Adrenal gland (tissue), 5 donors: Measurements from ENCODE around the gene ST8SIA1.

Experiments used
- POLR2A ChIP-seq, 2 donors: fragments of 450-650 bp; IDR thresholded peaks; one replicate each; pipeline ENCODE4 v1.6.1; 2017; ENCODE audit warnings: antibody characterized with exemption in 2 of 2, mild to moderate bottlenecking in 2 of 2, moderate library complexity in 1 of 2
- TF ChIP-seq, protein P1 (sequence below), 6 experiments: fragments of 450-650 bp in 4 of 6; fragments of 200-600 bp in 2 of 6; sonication (generic) in 1 of 6; IDR thresholded peaks; 1 replicate in 5 of 6; 2 replicates in 1 of 6; pipeline versions ENCODE4 v1.5.1 to v1.8.0; 2016 to 2021; ENCODE audit warnings: antibody characterized with exemption in 6 of 6, mild to moderate bottlenecking in 2 of 6, moderate library complexity in 1 of 6
- donor health status: DM: no; HTN: no; CAD: no.

- TF ChIP-seq, protein P1, sequence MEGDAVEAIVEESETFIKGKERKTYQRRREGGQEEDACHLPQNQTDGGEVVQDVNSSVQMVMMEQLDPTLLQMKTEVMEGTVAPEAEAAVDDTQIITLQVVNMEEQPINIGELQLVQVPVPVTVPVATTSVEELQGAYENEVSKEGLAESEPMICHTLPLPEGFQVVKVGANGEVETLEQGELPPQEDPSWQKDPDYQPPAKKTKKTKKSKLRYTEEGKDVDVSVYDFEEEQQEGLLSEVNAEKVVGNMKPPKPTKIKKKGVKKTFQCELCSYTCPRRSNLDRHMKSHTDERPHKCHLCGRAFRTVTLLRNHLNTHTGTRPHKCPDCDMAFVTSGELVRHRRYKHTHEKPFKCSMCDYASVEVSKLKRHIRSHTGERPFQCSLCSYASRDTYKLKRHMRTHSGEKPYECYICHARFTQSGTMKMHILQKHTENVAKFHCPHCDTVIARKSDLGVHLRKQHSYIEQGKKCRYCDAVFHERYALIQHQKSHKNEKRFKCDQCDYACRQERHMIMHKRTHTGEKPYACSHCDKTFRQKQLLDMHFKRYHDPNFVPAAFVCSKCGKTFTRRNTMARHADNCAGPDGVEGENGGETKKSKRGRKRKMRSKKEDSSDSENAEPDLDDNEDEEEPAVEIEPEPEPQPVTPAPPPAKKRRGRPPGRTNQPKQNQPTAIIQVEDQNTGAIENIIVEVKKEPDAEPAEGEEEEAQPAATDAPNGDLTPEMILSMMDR (IDR thresholded peaks at IDR 0.05), result no peak
- no peak for TF ChIP-seq POLR2A (IDR thresholded peaks at IDR 0.05)
These were observed 21.1 kb downstream of the ST8SIA1 start for GRCh38 chr12:22313286-22313962.
